Measurements from ENCODE around the gene PM20D2. TPM values are rescaled to one million over a fixed set of nuclear protein-coding genes. Genes with fewer than 3 reads are reported as not detected.

The PM20D2 gene
- total and polyA plus RNA-seq, 2 donors (not counting 1 experiment from before 2014, with no cell fraction given), result 3.9 to 10.1 TPM

DNA sequence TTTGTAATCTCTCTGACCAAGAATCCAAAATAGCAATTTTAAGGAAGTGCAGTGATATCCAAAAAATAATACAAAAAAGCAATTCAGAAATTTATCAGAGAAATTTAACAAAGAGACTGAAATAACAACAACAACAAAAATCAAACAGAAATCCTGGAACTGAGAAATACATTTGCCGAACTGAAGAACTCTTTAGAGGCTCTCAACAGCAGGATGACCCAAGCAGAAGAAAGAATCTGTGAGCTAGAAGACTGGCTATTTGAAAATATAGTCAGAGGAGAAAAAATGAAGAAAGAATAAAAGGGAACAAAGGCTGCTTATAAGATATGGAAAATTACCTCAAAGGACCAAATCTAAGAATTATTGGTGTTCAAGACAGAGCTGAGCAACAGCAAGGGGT, 48.7 kb downstream of the PM20D2 start:
- no peaks in the 10 kb centered on the region for H3K27me3 ChIP-seq (ENCODE audit: control insufficient read depth, insufficient read depth, low read length)
- H3K9me3 ChIP-seq (ENCODE audit: control insufficient read depth, insufficient read depth, low read depth, low read length), result no peaks in the 10 kb centered on the region
- no peak overlapping the region for H3K4me3 ChIP-seq (replicated peaks in 1 of 4; ENCODE audit: control extremely low read depth in 1 of 4, insufficient read depth in 1 of 4, low read depth in 3 of 4, low read length in 4 of 4)
- DNase-seq (ENCODE audit: low read depth in 2 of 2), result no peak
- no peaks in the 10 kb centered on the region for H3K79me2 ChIP-seq (ENCODE audit: control insufficient read depth, insufficient read depth, low read length)
- H2AFZ ChIP-seq (ENCODE audit: low read length), result no peak overlapping the region
- no peak overlapping the region for H3K4me2 ChIP-seq (ENCODE audit: extremely low read depth, insufficient read depth, low read length)
- H3K4me1 ChIP-seq (ENCODE audit: control insufficient read depth, extremely low read depth, insufficient read depth, low read length), result no peaks in the 10 kb centered on the region
- TF ChIP-seq, protein P1, sequence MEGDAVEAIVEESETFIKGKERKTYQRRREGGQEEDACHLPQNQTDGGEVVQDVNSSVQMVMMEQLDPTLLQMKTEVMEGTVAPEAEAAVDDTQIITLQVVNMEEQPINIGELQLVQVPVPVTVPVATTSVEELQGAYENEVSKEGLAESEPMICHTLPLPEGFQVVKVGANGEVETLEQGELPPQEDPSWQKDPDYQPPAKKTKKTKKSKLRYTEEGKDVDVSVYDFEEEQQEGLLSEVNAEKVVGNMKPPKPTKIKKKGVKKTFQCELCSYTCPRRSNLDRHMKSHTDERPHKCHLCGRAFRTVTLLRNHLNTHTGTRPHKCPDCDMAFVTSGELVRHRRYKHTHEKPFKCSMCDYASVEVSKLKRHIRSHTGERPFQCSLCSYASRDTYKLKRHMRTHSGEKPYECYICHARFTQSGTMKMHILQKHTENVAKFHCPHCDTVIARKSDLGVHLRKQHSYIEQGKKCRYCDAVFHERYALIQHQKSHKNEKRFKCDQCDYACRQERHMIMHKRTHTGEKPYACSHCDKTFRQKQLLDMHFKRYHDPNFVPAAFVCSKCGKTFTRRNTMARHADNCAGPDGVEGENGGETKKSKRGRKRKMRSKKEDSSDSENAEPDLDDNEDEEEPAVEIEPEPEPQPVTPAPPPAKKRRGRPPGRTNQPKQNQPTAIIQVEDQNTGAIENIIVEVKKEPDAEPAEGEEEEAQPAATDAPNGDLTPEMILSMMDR (conservative IDR thresholded peaks at IDR 0.05 in 1 of 2, IDR thresholded peaks at IDR 0.05 in 1 of 2; ENCODE audit: low read depth in 1 of 2, low read length in 2 of 2), result no peak
- no peak for TF ChIP-seq EZH2 (IDR thresholded peaks at IDR 0.05; ENCODE audit: low read length, missing control alignments)
- H4K20me1 ChIP-seq (ENCODE audit: control insufficient read depth, extremely low read depth, insufficient read depth, low read length), result no peaks in the 10 kb centered on the region
- H3K9ac ChIP-seq (ENCODE audit: insufficient read depth, low read length), result no peak overlapping the region
- no peaks in the 10 kb centered on the region for H3K36me3 ChIP-seq (ENCODE audit: control insufficient read depth, insufficient read depth, low read length)
- no peak overlapping the region for H3K27ac ChIP-seq (ENCODE audit: insufficient read depth, low read length)

DNA sequence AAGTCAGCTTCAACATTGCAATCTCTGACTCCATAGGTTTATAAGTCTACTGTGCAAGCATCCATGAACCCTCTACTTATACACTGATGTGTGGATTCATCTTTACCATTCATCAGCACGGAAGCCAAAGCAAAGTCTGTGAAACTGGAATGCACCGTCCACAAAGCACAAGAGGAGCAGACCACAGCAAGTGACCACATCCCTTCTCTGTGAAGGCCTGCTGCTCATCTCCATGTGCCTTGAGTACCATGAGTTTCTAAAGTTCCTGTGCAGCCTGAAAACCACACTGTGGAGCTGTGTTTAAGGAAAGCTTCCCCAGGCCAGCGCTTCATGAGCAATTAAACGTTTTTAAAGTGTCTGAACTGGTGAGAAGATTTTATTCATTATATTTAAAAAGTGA, 51.3 kb downstream of the PM20D2 start:
- H3K9me3 ChIP-seq (ENCODE audit: control insufficient read depth, insufficient read depth, low read depth, low read length), result no peaks in the 10 kb centered on the region
- no peak overlapping the region for H3K9ac ChIP-seq (ENCODE audit: insufficient read depth, low read length)
- TF ChIP-seq, protein P1 (conservative IDR thresholded peaks at IDR 0.05 in 1 of 2, IDR thresholded peaks at IDR 0.05 in 1 of 2; ENCODE audit: low read depth in 1 of 2, low read length in 2 of 2), result no peak
- TF ChIP-seq EZH2 (IDR thresholded peaks at IDR 0.05; ENCODE audit: low read length, missing control alignments), result no peak
- no peak overlapping the region for H2AFZ ChIP-seq (ENCODE audit: low read length)
- H4K20me1 ChIP-seq (ENCODE audit: control insufficient read depth, extremely low read depth, insufficient read depth, low read length), result no peaks in the 10 kb centered on the region
- no peaks in the 10 kb centered on the region for H3K4me1 ChIP-seq (ENCODE audit: control insufficient read depth, extremely low read depth, insufficient read depth, low read length)
- no peak overlapping the region for H3K27ac ChIP-seq (ENCODE audit: insufficient read depth, low read length)
- H3K27me3 ChIP-seq (ENCODE audit: control insufficient read depth, insufficient read depth, low read length), result no peaks in the 10 kb centered on the region
- H3K4me3 ChIP-seq (replicated peaks in 1 of 4; ENCODE audit: control extremely low read depth in 1 of 4, insufficient read depth in 1 of 4, low read depth in 3 of 4, low read length in 4 of 4), result no peak overlapping the region
- H3K36me3 ChIP-seq (ENCODE audit: control insufficient read depth, insufficient read depth, low read length), result no peaks in the 10 kb centered on the region
- H3K79me2 ChIP-seq (ENCODE audit: control insufficient read depth, insufficient read depth, low read length), result no peaks in the 10 kb centered on the region
- no peak overlapping the region for H3K4me2 ChIP-seq (ENCODE audit: extremely low read depth, insufficient read depth, low read length)
- no peak for DNase-seq (ENCODE audit: low read depth in 2 of 2)

DNA sequence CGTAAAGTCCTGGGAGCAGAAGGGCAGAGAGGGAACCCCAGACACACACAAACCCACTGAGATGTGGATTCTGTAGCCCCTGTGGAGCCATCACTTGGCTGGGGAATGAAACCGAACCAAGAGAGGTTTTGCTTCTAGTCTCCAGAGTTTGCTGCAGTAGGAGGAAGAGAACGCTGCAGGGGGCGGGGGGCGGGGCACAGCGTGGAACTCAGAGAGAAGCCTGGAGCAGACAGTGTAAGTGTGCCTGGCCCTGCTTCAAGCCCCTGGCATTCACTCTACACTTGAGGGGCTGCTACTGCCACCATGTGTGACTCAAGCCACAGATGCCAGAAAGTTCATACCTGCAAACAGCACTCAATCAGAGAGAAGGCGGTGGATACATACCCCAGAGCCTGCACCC, 52.4 kb downstream of the PM20D2 start:
- Histone ChIP-seq H3K4me2 (ENCODE audit: extremely low read depth, insufficient read depth, low read length) (no peak overlapping the region), H3K4me3 (replicated peaks in 1 of 4; ENCODE audit: control extremely low read depth in 1 of 4, insufficient read depth in 1 of 4, low read depth in 3 of 4, low read length in 4 of 4) (no peak overlapping the region), H3K27me3 (ENCODE audit: control insufficient read depth, insufficient read depth, low read length) (no peaks in the 10 kb centered on the region), H3K27ac (ENCODE audit: insufficient read depth, low read length) (no peak overlapping the region), H4K20me1 (ENCODE audit: control insufficient read depth, extremely low read depth, insufficient read depth, low read length) (no peaks in the 10 kb centered on the region), H3K9me3 (ENCODE audit: control insufficient read depth, insufficient read depth, low read depth, low read length) (no peaks in the 10 kb centered on the region), H3K4me1 (ENCODE audit: control insufficient read depth, extremely low read depth, insufficient read depth, low read length) (no peaks in the 10 kb centered on the region), H3K36me3 (ENCODE audit: control insufficient read depth, insufficient read depth, low read length) (no peaks in the 10 kb centered on the region), H2AFZ (ENCODE audit: low read length) (no peak overlapping the region), H3K9ac (ENCODE audit: insufficient read depth, low read length) (no peak overlapping the region), H3K79me2 (ENCODE audit: control insufficient read depth, insufficient read depth, low read length) (no peaks in the 10 kb centered on the region)
- no peak for TF ChIP-seq EZH2 (IDR thresholded peaks at IDR 0.05; ENCODE audit: low read length, missing control alignments)
- TF ChIP-seq, protein P1 (conservative IDR thresholded peaks at IDR 0.05 in 1 of 2, IDR thresholded peaks at IDR 0.05 in 1 of 2; ENCODE audit: low read depth in 1 of 2, low read length in 2 of 2), result no peak
- DNase-seq (ENCODE audit: low read depth in 2 of 2), result no peak
